ENCODE data around the gene NATD1. TPM values are rescaled to one million over a fixed set of nuclear protein-coding genes. Genes with fewer than 3 reads are reported as not detected.

NATD1 gene
- total and polyA plus RNA-seq, 2 of the 8 experiments (the other 6 are each of a cell fraction or from before 2014, with no cell fraction given): 5.4 to 8.4 TPM

DNA sequence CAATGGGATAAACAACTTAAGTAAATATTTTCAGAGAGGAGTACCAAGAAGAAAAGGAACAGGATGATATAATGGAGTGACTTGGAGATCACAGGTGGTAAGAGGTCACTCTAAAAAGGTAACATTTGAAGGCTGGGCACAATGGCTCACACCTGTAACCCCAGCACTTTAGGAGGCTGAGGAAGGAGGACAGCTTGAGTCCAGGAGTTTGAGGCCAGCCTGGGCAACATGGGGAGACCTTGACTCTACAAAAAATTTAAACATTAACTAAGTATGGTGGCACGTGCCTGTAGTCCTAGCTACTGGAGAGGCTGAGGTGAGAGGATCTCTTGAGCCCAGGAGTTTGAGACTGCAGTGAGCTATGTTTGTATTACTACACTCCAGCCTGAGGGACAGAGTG is 35.9 kb downstream of the NATD1 start:
- H2AK5ac ChIP-seq (ENCODE audit: low read depth, low read length): 0 out of 2 replicates have a peak overlapping the region, but pooled peaks have one; percentile 25
- H3K79me2 ChIP-seq (ENCODE audit: control insufficient read depth in 1 of 2, insufficient read depth in 2 of 2, low read length in 2 of 2): peaks cover 11 to 15% of the 10 kb centered on the region in 2 experiments
- peaks cover 7 to 8% of the 10 kb centered on the region in 2 experiments for H4K20me1 ChIP-seq (replicated peaks in 1 of 2; ENCODE audit: control insufficient read depth in 1 of 2, insufficient read depth in 2 of 2, low read length in 2 of 2)
- no peaks in the 10 kb centered on the region for H3K36me3 ChIP-seq (ENCODE audit: control insufficient read depth in 2 of 4, insufficient read depth in 4 of 4, low read length in 3 of 4)
- H4K8ac ChIP-seq (ENCODE audit: extremely low read depth, insufficient read depth, low read length): no peak overlapping the region
- 0 out of 2 replicates have a peak overlapping the region, but pooled peaks have one; percentile 53 for H2BK12ac ChIP-seq (ENCODE audit: low read depth, low read length)
- no peak for FAIRE-seq
- H2BK120ac ChIP-seq (replicated peaks; ENCODE audit: low read depth, low read length): no peak overlapping the region
- no peaks in the 10 kb centered on the region for H3K79me1 ChIP-seq (ENCODE audit: low read depth, low read length)
- no peak overlapping the region for H4K91ac ChIP-seq (replicated peaks; ENCODE audit: insufficient read length, low read length)
- no peak overlapping the region for H3K27ac ChIP-seq (ENCODE audit: low read depth, low read length)
- H3K18ac ChIP-seq (ENCODE audit: extremely low read depth, low read length): no peak overlapping the region
- no peak overlapping the region for H2BK20ac ChIP-seq (ENCODE audit: low read length)
- no peak overlapping the region for H3K56ac ChIP-seq (replicated peaks; ENCODE audit: insufficient read length, low read depth, low read length)
- no peak overlapping the region for H3K23ac ChIP-seq (ENCODE audit: insufficient read length)
- no peak for DNase-seq (ENCODE audit: low read depth in 1 of 2, low spot score in 2 of 2)
- H3K4ac ChIP-seq (replicated peaks; ENCODE audit: insufficient read length, low read depth, low read length): no peak overlapping the region
- peaks cover 8% of the 10 kb centered on the region for H3K23me2 ChIP-seq (ENCODE audit: low read depth, low read length)
- no peak overlapping the region for H3K4me2 ChIP-seq (ENCODE audit: insufficient read depth in 1 of 2, low read depth in 2 of 2, low read length in 2 of 2)
- peaks cover 0 to 14% (median 5%) of the 10 kb centered on the region in 4 experiments; a peak in 4 of 7 replicates for H3K4me1 ChIP-seq (replicated peaks in 1 of 4; ENCODE audit: control insufficient read depth in 3 of 4, insufficient read depth in 4 of 4, low read length in 3 of 4)
- ChIA-PET POLR2A (ENCODE audit: partially characterized antibody) (interaction anchor here (1.1 kb wide), 1 partner anchor 13 kb away, joined by 3 read pairs; no protein-coding TSS in a partner anchor), CTCF (ENCODE audit: partially characterized antibody) (interaction anchor here (0.8 to 1.0 kb wide), 2 partner anchors 14 to 18 kb away, joined by 3 read pairs; no protein-coding TSS in a partner anchor)
- H3K27me3 ChIP-seq (replicated peaks in 1 of 4; ENCODE audit: control insufficient read depth in 3 of 4, extremely low read depth in 1 of 4, insufficient read depth in 3 of 4, low read length in 3 of 4): no peaks in the 10 kb centered on the region
- no peak overlapping the region for H3K14ac ChIP-seq (ENCODE audit: insufficient read length)
- H2BK5ac ChIP-seq (ENCODE audit: low read depth, low read length): no peak overlapping the region
- no peak overlapping the region for H3K4me3 ChIP-seq (ENCODE audit: extremely low read depth in 1 of 4, insufficient read depth in 2 of 4, low read depth in 3 of 4, low read length in 4 of 4)
- H4K5ac ChIP-seq (ENCODE audit: insufficient read length, low read depth, low read length): no peak overlapping the region
- WGBS, 2 experiments (ENCODE audit: extremely low coverage in 1 of 2, insufficient coverage in 1 of 2, insufficient read length in 1 of 2, insufficient replicate concordance in 2 of 2, low coverage in 1 of 2, low lambda C conversion rate in 2 of 2, missing lambda C conversion rate in 1 of 2): 69% methylated on average over 1 of the region's 1 CpG; no CpG with 5 or more reads in 1 of the 2 experiments
- H3K9ac ChIP-seq (replicated peaks in 1 of 4; ENCODE audit: extremely low read depth in 1 of 4, low read depth in 3 of 4, low read length in 3 of 4): no peak overlapping the region
- H3K9me3 ChIP-seq (ENCODE audit: insufficient read depth in 2 of 2, low read depth in 1 of 2, low read length in 1 of 2): no peaks in the 10 kb centered on the region; a peak in 1 of 4 replicates
- H2AFZ ChIP-seq (ENCODE audit: low read length): no peak overlapping the region
- H2BK15ac ChIP-seq (ENCODE audit: low read length): no peak overlapping the region
- no peak for TF ChIP-seq BACH1 (IDR thresholded peaks at IDR 0.05; ENCODE audit: low read length)
- TF ChIP-seq, protein P1, sequence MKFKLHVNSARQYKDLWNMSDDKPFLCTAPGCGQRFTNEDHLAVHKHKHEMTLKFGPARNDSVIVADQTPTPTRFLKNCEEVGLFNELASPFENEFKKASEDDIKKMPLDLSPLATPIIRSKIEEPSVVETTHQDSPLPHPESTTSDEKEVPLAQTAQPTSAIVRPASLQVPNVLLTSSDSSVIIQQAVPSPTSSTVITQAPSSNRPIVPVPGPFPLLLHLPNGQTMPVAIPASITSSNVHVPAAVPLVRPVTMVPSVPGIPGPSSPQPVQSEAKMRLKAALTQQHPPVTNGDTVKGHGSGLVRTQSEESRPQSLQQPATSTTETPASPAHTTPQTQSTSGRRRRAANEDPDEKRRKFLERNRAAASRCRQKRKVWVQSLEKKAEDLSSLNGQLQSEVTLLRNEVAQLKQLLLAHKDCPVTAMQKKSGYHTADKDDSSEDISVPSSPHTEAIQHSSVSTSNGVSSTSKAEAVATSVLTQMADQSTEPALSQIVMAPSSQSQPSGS (IDR thresholded peaks at IDR 0.05; ENCODE audit: low read length): no peak
- TF ChIP-seq CEBPB (IDR thresholded peaks at IDR 0.05; ENCODE audit: low read depth, low read length): no peak
- no peak for TF ChIP-seq POLR2AphosphoS5 (IDR thresholded peaks at IDR 0.05; ENCODE audit: low read depth, low read length)
- no peak for TF ChIP-seq JUN (IDR thresholded peaks at IDR 0.05; ENCODE audit: low read depth, low read length)
- TF ChIP-seq SIRT6 (IDR thresholded peaks at IDR 0.05; ENCODE audit: low read length): no peak
- no peak for TF ChIP-seq SP2 (IDR thresholded peaks at IDR 0.05; ENCODE audit: low read length)
- TF ChIP-seq HDAC2 (IDR thresholded peaks at IDR 0.05; ENCODE audit: borderline replicate concordance in 1 of 2, low read depth in 2 of 2, low read length in 2 of 2): no peak
- TF ChIP-seq RBBP5 (IDR thresholded peaks at IDR 0.05; ENCODE audit: borderline replicate concordance, low read depth, low read length): no peak
- TF ChIP-seq EGR1 (IDR thresholded peaks at IDR 0.05; ENCODE audit: borderline replicate concordance, low read depth, low read length): no peak
- TF ChIP-seq KDM5A (IDR thresholded peaks at IDR 0.05; ENCODE audit: low read length): no peak
- TF ChIP-seq, protein P2, sequence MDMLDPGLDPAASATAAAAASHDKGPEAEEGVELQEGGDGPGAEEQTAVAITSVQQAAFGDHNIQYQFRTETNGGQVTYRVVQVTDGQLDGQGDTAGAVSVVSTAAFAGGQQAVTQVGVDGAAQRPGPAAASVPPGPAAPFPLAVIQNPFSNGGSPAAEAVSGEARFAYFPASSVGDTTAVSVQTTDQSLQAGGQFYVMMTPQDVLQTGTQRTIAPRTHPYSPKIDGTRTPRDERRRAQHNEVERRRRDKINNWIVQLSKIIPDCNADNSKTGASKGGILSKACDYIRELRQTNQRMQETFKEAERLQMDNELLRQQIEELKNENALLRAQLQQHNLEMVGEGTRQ (IDR thresholded peaks at IDR 0.05; ENCODE audit: low read length): no peak
